OCI-LY3 (cell line): Measurements from ENCODE around the gene SULT4A1.

Experiments
- CTCF ChIP-seq: fragments of 200-600, 300-600 bp; sonication (generic); IDR thresholded peaks from 2 replicates; pipeline ENCODE4 v1.5.1; 2014; ENCODE audit warnings: antibody characterized with exemption, low read length, low read depth
- EZH2phosphoT487 ChIP-seq: fragments of 200-600 bp; shearing (Covaris generic); IDR thresholded peaks from 2 replicates; pipeline ENCODE4 v1.6.1; 2018; ENCODE audit warnings: antibody characterized with exemption, mixed run types, low read depth

DNA sequence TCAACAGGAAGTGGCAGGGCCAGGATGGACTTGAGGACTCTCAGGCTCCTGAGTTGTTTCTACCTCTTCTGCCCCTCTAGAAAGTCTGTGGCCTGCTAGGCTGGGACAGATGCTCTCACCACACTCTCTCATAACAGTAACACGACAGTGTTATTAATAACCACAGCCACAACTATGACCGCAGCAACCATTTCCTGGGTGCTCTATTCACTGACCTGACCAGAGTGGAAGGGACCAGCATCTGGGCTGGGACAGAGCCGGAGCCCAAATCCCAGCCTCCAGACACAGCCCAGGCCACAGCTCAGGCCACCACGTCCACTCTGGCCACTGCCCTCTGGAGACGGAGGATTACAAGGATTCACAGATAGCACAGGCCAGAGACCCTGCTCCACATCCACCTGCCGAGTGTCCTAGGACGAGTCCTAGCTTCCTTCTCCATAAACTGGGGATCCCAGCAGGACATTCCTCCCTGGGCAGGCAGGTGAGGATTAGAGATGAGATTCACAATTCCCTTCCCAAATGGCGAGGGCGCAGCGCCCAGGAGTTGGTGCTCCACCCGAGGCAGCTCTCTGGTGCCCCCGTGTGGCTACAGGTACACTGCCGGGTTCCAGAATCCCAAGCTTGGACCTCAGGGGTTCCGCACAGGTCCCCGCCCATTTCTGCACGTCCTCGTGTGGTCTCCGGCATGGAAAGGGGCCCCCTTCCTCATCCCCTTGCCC, 22.4 kb upstream of the SULT4A1 start:
- TF ChIP-seq CTCF, result peak; percentile 87
- TF ChIP-seq EZH2phosphoT487, result no peak
